CD4-positive, alpha-beta T cell treated with Interleukin-6 at 100 ng/mL for 8 hours (primary cell): ENCODE measurements around the gene PPARD.
"Not testable (repeated sequence)": the region's sequence is repeated elsewhere in the genome, so short reads cannot be mapped to it uniquely, and the experiment has no call there.

Experiments used
- DNase-seq: peaks from one replicate; pipeline ENCODE4 v3.0.0-alpha.2; 2020; ENCODE audit warnings: mixed read lengths, low spot score

PPARD gene

DNA sequence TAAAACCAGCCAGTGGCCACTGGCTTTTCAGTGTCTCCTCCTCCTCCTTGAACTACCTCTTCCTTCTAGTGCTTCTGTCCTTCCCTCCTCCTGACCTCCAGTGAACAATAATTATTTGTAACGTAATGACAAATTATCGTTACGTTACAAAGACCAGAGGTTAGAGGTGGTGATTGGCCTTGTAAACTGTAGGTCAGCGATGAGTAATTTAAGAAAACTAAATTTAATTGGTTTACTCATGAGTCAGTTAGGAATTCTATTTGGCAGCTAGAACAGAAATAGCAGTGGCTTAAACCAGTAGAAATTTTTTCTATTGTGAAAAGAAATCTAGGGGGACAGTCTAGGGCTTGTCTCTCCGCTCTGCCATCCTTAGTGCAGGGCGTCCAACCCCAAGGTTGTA, 38.8 kb downstream of the PPARD start:
- DNase-seq = no peak

GRCh38 chr6:35382015-35382414, 39.7 kb downstream of the PPARD start:
- DNase-seq = no peak

GRCh38 chr6:35385457-35386202, 43.3 kb downstream of the PPARD start:
- DNase-seq = no peak

- DNase-seq = no peak
Measured at GRCh38 chr6:35386989-35387388, 44.6 kb downstream of the PPARD start.

DNA sequence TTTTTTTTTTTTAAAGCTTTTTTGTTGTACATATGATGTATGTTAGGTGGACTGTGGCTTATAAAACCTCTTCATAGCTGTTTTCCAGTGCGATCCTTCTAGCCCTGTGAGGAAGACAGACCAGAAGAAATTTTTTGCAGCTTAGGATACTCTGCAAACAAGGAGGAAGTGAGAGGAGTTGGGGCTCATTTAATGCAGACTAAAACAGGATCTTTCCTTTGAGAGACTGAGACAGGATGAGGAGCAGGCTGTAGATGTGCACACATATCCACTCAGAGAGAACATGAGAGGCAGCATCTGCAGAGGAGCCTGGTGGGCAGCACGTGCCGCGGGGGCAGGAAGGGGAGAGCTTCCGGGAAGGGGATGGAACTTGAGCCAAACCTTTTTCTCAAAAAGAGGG, 45.7 kb downstream of the PPARD start:
- no peak for DNase-seq

GRCh38 chr6:35388772-35389352, 46.5 kb downstream of the PPARD start:
- DNase-seq = no peak

- not testable (repeated sequence) for DNase-seq
Measured at GRCh38 chr6:35389386-35389785, 47.0 kb downstream of the PPARD start.

DNA sequence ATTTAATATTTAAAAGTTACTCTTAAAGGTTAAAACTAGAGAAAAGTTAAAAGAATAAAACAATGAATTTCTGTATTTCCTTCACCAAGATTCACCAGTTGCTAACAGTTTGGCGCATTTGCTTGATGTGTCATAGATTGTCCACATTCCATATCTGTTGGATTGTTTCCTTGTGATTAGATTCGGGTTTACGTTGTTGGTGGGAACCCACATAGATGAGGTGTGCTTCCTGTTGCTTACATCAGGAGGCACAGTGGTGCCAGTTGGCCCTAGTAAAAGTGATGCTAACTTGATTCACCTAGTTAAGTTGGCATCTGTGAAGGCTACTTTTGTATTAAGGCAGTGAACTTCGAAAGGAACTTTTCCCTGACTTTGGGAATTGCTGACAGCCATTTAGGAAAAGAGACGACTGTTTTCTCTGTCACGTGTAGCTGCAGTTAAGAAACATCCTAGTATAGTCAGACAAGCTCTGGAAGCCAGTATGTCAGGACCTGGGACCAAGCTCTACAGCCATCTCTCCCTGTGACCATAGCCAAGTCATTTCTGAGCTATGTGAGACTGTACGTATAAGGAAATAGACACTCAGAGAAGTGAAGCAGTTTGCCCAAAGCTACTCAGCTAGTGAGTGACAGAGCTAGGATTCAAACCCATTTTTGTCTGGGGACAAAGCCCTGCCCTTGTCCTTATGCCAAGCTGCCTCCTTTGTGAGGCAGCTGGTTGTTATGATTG, 49.0 kb downstream of the PPARD start:
- DNase-seq = peak; percentile 28

DNA sequence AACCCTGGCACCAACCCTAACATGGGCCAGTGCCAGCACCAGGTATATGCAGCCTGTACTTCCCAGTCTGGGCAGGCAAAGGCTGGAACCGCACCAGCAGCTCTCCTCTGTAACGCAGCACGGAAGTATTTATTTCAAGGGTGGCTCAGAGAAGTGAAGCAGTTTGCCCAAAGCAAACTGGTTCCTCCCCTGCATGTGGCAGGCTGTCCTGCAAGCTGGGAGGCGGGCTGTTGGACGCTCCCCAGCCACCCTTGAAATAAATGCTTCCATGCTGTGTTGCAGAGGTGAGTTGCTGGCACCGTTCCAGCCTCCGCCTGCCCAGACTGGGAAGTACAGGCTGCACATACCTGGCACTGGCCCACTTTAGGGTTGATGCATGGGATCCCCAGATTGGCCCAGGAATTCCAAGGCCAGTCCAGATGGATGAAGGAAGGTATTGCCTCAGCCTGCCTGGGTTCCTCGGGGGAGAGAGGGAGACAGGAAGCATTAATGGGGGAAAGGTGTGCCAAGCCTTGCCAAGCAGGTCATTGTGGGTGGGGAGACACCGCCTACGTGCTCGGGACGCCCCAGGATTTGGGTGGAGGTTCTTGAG, 49.8 kb downstream of the PPARD start:
- DNase-seq = no peak

DNA sequence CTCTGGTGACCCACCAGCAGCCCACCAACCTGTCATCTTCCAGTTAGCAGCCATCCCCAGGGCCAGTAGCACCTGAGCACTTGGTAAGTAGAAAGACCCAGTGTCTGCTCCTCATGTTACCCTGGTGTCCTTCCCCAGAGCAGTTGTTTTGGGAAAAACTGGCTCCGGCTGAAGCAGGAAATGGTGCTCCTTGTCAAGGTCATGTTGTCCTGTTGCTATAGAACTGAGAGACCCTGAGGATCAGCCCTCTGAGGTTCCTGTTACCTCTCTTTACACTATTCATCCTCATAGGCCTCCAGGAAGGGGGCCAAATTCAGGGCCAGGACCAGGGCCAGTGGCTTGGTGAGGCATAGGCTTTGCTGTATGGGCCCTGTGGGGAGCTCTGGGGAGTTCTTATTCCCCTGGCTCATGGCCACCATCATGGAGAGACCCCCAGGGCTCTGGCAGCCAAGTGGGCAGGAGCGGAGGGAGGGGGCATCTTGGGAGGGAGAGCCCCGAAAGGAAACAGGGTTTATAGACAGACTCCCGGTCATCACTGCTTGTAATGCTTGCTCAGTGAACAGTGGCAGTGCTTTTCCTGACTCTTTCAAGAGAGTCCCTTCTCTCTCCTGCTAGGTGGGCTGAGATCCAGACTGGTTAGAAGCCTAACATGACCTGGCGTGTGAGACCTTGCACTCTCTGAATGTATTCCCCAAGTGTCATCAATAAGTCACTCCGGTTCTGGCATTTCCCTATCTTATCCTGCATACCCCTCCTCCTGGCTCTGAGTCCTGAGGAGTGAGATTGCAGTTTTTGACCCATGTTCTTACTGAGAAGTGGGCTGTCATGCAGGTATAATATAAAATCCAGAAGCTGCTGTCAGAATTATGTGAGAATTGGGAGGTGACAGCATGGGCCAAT, 50.7 kb downstream of the PPARD start:
- DNase-seq = no peak

GRCh38 chr6:35396991-35397390, 54.6 kb downstream of the PPARD start:
- no peak for DNase-seq

GRCh38 chr6:35397806-35398418, 55.6 kb downstream of the PPARD start:
- DNase-seq = no peak

GRCh38 chr6:35398526-35398925, 56.2 kb downstream of the PPARD start:
- no peak for DNase-seq

DNA sequence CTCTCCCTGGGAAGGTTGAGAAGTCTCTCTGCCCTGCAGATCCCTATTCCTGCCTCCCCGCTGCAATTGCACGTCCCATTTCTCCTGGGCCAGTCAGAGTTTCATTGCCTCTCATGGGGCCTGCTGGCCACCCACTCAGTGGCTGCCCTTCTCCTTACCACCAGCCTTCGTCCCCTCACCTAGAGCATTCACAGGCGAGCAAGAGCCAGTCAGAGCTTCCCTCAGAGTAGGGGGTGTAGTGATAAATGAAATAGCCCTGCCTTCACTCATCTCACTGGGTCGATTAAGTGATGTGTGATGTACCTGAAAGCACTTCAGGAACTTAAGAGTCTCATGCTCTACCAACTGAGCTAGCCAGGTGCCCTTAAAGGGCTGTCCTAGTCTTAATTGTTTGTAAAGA, 57.8 kb downstream of the PPARD start:
- DNase-seq = no peak

- no peak for DNase-seq
Measured at GRCh38 chr6:35400901-35401311, 58.5 kb downstream of the PPARD start.

DNA sequence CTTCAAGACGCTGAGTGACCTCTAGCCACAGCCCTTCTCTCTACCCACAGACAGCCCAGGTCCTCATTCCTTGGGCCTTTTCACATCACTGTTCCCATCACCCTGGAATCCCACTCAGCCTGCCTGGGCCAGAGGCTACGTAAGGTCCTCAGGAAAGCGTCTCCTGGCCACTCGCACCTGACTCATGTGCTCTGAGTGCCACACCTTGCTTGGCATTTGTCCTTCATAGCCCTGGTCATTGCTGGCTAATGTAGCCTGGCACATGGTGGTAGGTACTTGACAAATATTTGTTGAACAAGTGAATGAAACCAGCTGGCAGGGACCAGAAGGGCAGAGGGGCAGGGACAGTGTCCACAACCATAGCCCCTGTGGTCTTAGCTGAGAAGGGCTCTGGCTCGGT, 59.2 kb downstream of the PPARD start:
- no peak for DNase-seq

- DNase-seq = no peak
Measured at GRCh38 chr6:35402136-35402855, 59.9 kb downstream of the PPARD start.

DNA sequence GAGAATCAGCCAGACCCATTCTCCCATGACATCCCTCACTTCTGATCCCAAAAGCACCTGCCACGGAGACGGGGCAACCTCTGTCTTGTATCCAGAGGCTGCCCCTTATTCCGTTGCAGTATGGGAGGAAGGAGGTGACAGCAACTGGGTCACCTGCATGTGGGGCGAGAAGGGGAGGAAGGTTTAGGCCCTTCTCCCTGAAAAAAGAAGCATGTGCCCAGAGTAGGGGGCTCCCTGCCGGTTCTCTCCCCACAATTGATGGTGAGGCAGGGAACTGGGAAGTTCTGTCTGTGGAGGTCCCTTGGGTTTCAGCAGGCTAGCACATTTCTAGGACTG, 60.5 kb downstream of the PPARD start:
- no peak for DNase-seq

DNA sequence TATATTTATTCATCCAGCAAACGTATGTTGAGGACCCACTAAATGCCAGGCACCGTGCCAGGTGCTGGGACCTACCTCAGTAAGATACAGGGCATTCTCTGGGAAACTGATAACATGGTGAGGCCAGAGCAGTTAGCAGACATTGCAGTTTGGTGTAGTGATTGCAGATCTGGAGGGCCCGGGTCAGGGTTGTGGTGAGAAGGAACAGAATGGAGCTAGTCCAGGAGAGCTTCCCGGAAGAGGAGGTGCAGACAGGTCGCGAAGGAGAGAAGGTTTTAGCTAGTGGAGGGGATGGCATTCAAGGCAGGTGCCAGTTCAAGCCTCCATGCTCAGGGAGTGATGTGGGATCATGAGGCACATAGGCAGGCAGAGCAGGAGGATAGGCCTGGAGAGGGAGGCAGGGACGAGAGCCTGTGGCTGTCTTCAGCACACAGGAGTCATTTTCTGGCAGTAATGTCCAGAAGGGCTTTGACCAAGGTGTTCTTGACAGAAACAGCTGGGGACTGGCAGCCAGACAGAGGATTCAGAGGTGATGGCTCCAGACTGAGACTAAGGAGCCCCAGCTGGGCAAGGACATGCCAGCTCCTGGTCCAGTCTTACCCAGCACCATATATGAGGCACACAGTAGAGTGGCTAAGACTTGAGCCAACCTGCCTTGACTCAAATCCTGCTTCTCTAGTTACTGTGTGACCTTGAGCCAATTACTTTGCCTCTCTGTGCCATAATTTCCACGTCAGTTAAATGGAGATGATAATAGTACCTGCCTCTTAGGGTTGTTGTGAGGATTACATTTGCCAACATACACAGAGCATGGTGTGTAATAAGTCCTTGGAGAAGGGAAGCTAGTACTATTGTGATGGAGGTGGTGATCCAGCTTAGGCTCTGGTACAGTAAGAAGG, 61.4 kb downstream of the PPARD start:
- no peak for DNase-seq
